ENCODE data around the gene TXNRD2. TPM values are rescaled to one million over a fixed set of nuclear protein-coding genes. Genes with fewer than 3 reads are reported as not detected.

The TXNRD2 gene
- total RNA-seq, 2 donors from 2014 or later = 29.9 to 34.3 TPM

DNA sequence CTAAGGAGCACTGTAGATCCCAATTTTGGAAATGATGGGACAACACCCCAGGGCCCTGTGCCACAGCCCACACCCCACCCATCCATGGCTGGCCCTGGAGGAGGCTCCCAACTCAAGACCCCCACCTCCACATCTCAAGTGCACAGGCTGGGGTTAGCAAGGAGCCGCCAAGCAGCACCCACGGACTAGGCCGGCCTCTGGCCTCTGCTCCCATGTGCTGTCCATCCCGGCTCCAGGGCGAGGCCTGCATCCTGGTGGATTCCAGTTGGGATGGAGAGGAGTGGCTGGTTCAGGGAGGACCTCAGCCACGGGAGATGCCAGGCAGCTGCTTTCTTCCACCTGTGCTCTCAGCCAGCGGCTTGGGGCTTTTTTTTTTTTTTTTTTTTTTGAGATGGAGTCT lies 43.5 kb downstream of the TXNRD2 start:
- ATAC-seq (no peak), DNase-seq (ENCODE audit: low spot score) (no peak)
- Mint-ChIP-seq H3K27ac (no peak overlapping the region), H3K4me3 (no peak overlapping the region), H3K36me3 (no peaks in the 10 kb centered on the region), H3K27me3 (no peaks in the 10 kb centered on the region), H3K9me3 (no peaks in the 10 kb centered on the region), H3K4me1 (ENCODE audit: low read depth in 2 of 2) (no peaks in the 10 kb centered on the region)

DNA sequence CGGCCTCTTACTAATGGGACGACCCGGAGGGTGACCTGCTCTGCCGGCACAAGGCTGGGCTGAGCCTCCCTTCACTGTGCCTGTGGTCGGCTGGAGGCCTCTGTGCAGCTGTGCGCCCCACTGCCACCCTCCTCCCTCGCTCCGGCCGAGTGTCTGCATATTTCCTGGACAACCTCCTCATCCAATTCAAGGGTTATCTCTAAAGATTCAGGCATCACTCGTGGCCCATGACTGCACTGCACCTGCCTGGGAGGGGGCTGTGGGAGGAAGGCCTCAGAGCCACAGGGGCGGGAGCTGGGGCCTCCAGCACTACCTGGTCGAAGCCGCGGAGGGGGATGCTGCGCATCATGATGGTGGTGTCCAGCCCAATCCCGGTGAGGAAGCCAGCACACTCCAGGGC lies 43.9 kb downstream of the TXNRD2 start:
- Mint-ChIP-seq H3K4me1 (ENCODE audit: low read depth in 2 of 2) (no peaks in the 10 kb centered on the region), H3K27me3 (no peaks in the 10 kb centered on the region), H3K4me3 (no peak overlapping the region), H3K36me3 (no peaks in the 10 kb centered on the region), H3K27ac (no peak overlapping the region), H3K9me3 (no peaks in the 10 kb centered on the region)
- ATAC-seq (no peak), DNase-seq (ENCODE audit: low spot score) (no peak)

GRCh38 chr22:19896665-19897355 lies 44.8 kb downstream of the TXNRD2 start:
- no peak overlapping the region for H3K27ac Mint-ChIP-seq

GRCh38 chr22:19895160-19895849 lies 46.3 kb downstream of the TXNRD2 start:
- no peaks in the 10 kb centered on the region for H3K27me3 Mint-ChIP-seq
- H3K4me3 Mint-ChIP-seq = no peak overlapping the region
- H3K9me3 Mint-ChIP-seq = no peaks in the 10 kb centered on the region
- H3K36me3 Mint-ChIP-seq = no peaks in the 10 kb centered on the region
- DNase-seq (ENCODE audit: low spot score) (no peak), ATAC-seq (no peak)
- H3K27ac Mint-ChIP-seq = no peak overlapping the region
- H3K4me1 Mint-ChIP-seq (ENCODE audit: low read depth in 2 of 2) = peaks cover 9 to 10% of the 10 kb centered on the region in 2 donors

More at GRCh38 chr22:19896665-19897355, 44.8 kb downstream of the TXNRD2 start:
- ATAC-seq (peak in 1 of 2 donors; percentile 25), DNase-seq (ENCODE audit: low spot score) (no peak)
- Mint-ChIP-seq H3K9me3 (no peaks in the 10 kb centered on the region), H3K36me3 (no peaks in the 10 kb centered on the region), H3K27me3 (no peaks in the 10 kb centered on the region), H3K4me1 (ENCODE audit: low read depth in 2 of 2) (peaks cover 1 to 2% of the 10 kb centered on the region in 2 donors), H3K4me3 (no peak overlapping the region)

DNA sequence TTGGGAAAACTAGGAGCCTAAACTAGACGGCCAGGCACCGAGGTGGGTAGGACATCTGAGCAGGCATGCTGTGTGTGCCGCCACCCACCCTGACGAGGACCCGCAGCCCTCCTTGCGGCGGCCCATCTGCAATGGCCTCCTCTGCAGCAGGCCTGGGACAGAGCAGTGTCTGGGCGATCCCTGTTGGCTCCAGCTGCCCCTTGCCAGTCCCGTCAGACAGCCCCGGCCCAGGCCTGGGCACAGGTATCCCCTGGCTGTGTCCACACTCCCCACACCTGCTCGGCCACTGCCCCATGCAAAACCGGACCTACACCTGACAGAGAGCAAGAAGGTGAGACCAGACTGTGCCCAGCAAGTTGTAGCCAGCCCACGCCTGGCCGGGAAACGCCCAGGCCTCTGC lies 48.3 kb downstream of the TXNRD2 start:
- no peak overlapping the region for H3K4me3 Mint-ChIP-seq
- H3K27me3 Mint-ChIP-seq = no peaks in the 10 kb centered on the region
- no peak for DNase-seq (ENCODE audit: low spot score)
- H3K27ac Mint-ChIP-seq = no peak overlapping the region
- ATAC-seq = no peak
- no peaks in the 10 kb centered on the region for H3K9me3 Mint-ChIP-seq
- peaks cover 9 to 10% of the 10 kb centered on the region in 2 donors for H3K4me1 Mint-ChIP-seq (ENCODE audit: low read depth in 2 of 2)
- no peaks in the 10 kb centered on the region for H3K36me3 Mint-ChIP-seq

DNA sequence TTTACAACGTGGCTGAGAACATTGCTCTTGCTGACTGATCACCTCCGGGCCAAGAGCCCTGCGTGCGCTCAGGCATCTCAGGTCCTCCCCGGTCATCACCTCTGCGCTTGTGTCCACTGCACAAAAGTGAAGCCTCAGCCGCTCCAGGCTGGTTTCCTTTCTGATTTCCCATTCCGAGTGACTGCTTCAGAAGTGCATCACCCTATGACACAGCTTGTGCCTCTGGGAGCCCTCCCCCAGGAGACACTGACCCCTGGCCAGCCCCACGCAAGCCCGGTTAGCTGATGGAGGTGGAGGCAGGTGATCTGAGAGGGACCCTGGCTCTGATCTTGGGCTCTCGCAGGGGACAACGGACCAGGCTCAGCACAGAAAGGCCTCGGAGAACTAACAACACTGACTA lies 48.7 kb downstream of the TXNRD2 start:
- DNase-seq (ENCODE audit: low spot score) = no peak
- Mint-ChIP-seq H3K27me3 (no peaks in the 10 kb centered on the region), H3K4me1 (ENCODE audit: low read depth in 2 of 2) (peaks cover 9 to 10% of the 10 kb centered on the region in 2 donors), H3K36me3 (no peaks in the 10 kb centered on the region), H3K27ac (no peak overlapping the region), H3K9me3 (no peaks in the 10 kb centered on the region), H3K4me3 (no peak overlapping the region)
- no peak for ATAC-seq

DNA sequence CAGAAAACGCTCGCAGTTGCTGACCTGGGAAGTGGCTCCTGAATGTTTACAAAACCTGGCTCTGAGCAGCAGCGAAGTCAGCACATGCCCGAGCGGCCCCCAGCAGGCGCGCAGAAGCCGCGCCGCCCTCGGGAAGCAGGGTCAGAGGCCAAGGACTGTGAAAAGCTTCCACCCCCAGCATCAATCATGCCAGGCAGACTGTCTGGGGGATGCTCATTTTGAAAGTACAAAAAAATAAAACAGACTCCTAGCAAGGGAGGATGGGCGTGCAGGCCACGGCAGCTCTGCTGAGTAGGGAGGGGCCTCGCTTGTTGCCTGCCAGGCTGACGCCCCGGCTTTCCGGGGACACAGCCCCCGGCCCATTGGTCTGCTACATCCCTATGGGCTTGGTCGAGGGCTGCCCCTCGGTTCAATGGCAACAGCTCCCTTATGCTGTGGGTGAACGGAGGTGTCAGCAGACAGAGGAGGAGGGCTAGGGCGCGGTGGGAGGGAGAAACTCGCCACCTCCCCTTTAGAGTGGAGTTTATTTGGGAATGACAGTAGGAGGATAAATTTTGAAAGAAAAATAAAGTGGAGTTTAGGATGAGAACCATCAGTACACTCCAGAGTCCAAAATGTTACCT lies 49.2 kb downstream of the TXNRD2 start:
- DNase-seq (ENCODE audit: low spot score) (no peak), ATAC-seq (peak; percentile 37 to 67)
- Mint-ChIP-seq H3K27ac (peak overlapping the region in 1 of 2 donors; percentile 56), H3K9me3 (no peaks in the 10 kb centered on the region), H3K4me1 (ENCODE audit: low read depth in 2 of 2) (peaks cover 9 to 10% of the 10 kb centered on the region in 2 donors), H3K27me3 (no peaks in the 10 kb centered on the region), H3K36me3 (no peaks in the 10 kb centered on the region), H3K4me3 (peak overlapping the region; percentile 66)

GRCh38 chr22:19891317-19892256 lies 50.0 kb downstream of the TXNRD2 start:
- Mint-ChIP-seq H3K36me3 (no peaks in the 10 kb centered on the region), H3K27me3 (no peaks in the 10 kb centered on the region), H3K27ac (peak overlapping the region; percentile 56 to 59), H3K4me1 (ENCODE audit: low read depth in 2 of 2) (peaks cover 12 to 16% of the 10 kb centered on the region in 2 donors), H3K9me3 (no peaks in the 10 kb centered on the region), H3K4me3 (peak overlapping the region; percentile 66)
- ATAC-seq (peak; percentile 72 to 73), DNase-seq (ENCODE audit: low spot score) (no peak)

DNA sequence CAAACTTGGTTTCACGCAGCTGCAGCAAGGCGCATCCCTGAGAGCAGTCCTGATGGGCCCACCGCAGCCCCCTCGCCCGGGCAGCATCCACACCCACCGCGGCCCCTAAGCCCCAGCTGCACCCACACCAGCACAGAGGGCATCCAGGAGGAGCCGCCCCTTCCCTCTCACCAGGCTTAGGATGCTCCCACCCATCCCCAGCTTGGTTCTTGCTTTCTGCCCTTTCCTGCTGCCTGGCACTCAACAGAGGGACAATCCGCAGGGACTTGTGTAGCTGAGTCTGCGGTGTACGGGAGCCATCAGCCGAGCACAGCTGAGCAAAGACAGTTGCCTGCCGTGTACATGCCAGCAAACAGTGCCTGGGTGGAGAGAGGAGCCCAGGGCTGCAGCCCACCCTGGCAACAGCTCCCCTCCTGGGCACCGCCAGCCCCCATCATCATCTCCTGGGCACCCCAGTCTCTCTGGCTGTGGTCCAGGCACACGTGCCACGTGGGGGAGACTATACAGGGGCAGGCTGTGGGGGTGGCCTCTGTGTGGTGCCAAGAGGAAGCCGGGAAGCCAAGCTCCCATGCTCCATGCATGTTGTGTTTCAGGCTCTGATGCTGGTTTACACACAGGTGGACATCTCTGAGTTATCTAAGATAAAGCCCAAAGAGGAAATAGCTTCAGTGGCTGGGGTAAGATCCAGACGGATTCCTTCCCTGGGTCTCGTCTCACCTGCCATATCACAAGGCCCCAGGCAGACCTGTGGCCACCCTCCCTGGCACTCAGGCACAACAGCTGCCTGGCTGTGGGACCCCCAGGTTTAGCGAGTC lies 50.9 kb downstream of the TXNRD2 start:
- Mint-ChIP-seq H3K36me3 (no peaks in the 10 kb centered on the region), H3K9me3 (no peaks in the 10 kb centered on the region), H3K27ac (no peak overlapping the region), H3K4me3 (no peak overlapping the region), H3K4me1 (ENCODE audit: low read depth in 2 of 2) (peaks cover 12 to 16% of the 10 kb centered on the region in 2 donors), H3K27me3 (no peaks in the 10 kb centered on the region)
- ATAC-seq = no peak
- no peak for DNase-seq (ENCODE audit: low spot score)

- no peaks in the 10 kb centered on the region for H3K36me3 Mint-ChIP-seq
- ATAC-seq (no peak), DNase-seq (ENCODE audit: low spot score) (no peak)
- peaks cover 12 to 16% of the 10 kb centered on the region in 2 donors for H3K4me1 Mint-ChIP-seq (ENCODE audit: low read depth in 2 of 2)
- H3K4me3 Mint-ChIP-seq = no peak overlapping the region
- H3K9me3 Mint-ChIP-seq = no peaks in the 10 kb centered on the region
- H3K27me3 Mint-ChIP-seq = no peaks in the 10 kb centered on the region
- H3K27ac Mint-ChIP-seq = no peak overlapping the region
Observed at GRCh38 chr22:19889951-19890350, 51.7 kb downstream of the TXNRD2 start.

- H3K9me3 Mint-ChIP-seq = no peaks in the 10 kb centered on the region
- no peaks in the 10 kb centered on the region for H3K36me3 Mint-ChIP-seq
- H3K4me1 Mint-ChIP-seq (ENCODE audit: low read depth in 2 of 2) = peaks cover 12 to 16% of the 10 kb centered on the region in 2 donors
- no peak for ATAC-seq
- DNase-seq (ENCODE audit: low spot score) = peak; percentile 41
- H3K27ac Mint-ChIP-seq = no peak overlapping the region
- H3K27me3 Mint-ChIP-seq = no peaks in the 10 kb centered on the region
- no peak overlapping the region for H3K4me3 Mint-ChIP-seq
Observed at GRCh38 chr22:19888131-19888746, 53.4 kb downstream of the TXNRD2 start.

DNA sequence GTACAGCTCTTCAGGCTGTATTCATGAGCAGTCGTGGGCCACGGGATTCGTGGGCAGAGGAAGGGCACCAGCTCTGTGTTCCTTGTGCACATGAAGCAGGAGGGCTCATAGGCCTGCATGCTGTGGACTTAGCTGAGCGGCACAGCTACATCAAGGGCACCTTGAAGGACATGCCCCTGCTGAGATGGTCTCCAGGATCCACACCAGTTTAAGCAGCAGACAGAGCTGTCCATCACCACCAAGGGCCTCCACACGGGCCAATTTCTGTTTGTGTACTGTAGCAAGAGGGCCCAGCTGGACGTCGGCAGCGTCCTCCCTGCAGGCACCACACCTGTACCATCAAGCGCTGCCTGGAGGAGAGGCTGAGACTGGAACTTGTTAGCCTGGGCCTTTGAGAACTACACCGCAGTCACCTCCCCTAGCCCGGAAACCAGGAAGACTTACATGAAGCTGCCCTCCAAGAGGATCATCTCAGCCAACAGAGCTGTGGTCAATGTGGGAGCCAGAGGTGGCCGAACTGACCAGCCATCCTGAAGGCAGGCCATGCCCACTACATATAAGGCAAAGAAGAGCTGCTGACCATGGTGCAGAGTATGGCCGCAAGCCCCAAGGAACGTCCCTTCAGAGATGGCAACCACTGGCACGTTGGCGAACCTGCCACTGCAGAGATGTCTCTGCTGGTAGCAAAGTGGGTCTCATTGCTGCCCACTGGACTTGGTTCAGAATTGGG lies 54.2 kb downstream of the TXNRD2 start:
- DNase-seq (ENCODE audit: low spot score) (no peak), ATAC-seq (no peak)
- H3K27ac Mint-ChIP-seq = no peak overlapping the region
- H3K36me3 Mint-ChIP-seq = no peaks in the 10 kb centered on the region
- no peaks in the 10 kb centered on the region for H3K9me3 Mint-ChIP-seq
- H3K4me3 Mint-ChIP-seq = no peak overlapping the region
- peaks cover 12 to 16% of the 10 kb centered on the region in 2 donors for H3K4me1 Mint-ChIP-seq (ENCODE audit: low read depth in 2 of 2)
- no peaks in the 10 kb centered on the region for H3K27me3 Mint-ChIP-seq
